NOMO-1 treated with DMSO at 0.1 percent for 48 hours (cell line): ENCODE measurements around the gene GDPGP1.

Experiments
- DNase-seq: peaks from one replicate; lab custom pipeline; 2025; ENCODE audit not compliant: unreplicated experiment; lab: John Stamatoyannopoulos, UW

Gene GDPGP1

GRCh38 chr15:90225047-90225446 lies 9.0 kb upstream of the GDPGP1 start:
- DNase-seq: no peak

- no peak for DNase-seq
These were observed 8.3 kb upstream of the GDPGP1 start for GRCh38 chr15:90225504-90226234.

GRCh38 chr15:90227336-90227735 lies 6.7 kb upstream of the GDPGP1 start:
- DNase-seq: no peak

GRCh38 chr15:90227816-90228772 lies 5.9 kb upstream of the GDPGP1 start:
- no peak for DNase-seq

- no peak for DNase-seq
These were observed 5.0 kb upstream of the GDPGP1 start for GRCh38 chr15:90228960-90229359.

GRCh38 chr15:90230071-90230494 lies 3.9 kb upstream of the GDPGP1 start:
- no peak for DNase-seq

GRCh38 chr15:90230610-90231009 lies 3.4 kb upstream of the GDPGP1 start:
- DNase-seq: no peak

- peak; percentile 18 for DNase-seq
These were observed 2.7 kb upstream of the GDPGP1 start for GRCh38 chr15:90231028-90232017.

GRCh38 chr15:90232196-90232595 lies 1.8 kb upstream of the GDPGP1 start:
- no peak for DNase-seq

GRCh38 chr15:90232941-90233386 lies 1.0 kb upstream of the GDPGP1 start:
- peak; percentile 41 for DNase-seq

GRCh38 chr15:90233387-90234095 lies 468 bp upstream of the GDPGP1 start, which contains the start of gene CIB1:
TSS of gene CIB1 (minus strand) at chr15:90233941. CDS start at chr15:90233885, 56 bp downstream.
- DNase-seq: peak; percentile 96

- no peak for DNase-seq
These were observed 5.4 kb downstream of the GDPGP1 start for GRCh38 chr15:90239371-90239770.

- no peak for DNase-seq
These were observed 6.8 kb downstream of the GDPGP1 start for GRCh38 chr15:90240856-90241255.

- DNase-seq: no peak
These were observed 7.6 kb downstream of the GDPGP1 start for GRCh38 chr15:90241343-90242192.

GRCh38 chr15:90243943-90244639 lies 10.1 kb downstream of the GDPGP1 start:
- no peak for DNase-seq

- DNase-seq: no peak
These were observed 14.8 kb downstream of the GDPGP1 start for GRCh38 chr15:90248789-90249202.

GRCh38 chr15:90249203-90249863 lies 15.3 kb downstream of the GDPGP1 start, which contains the start of gene TTLL13:
TSS of gene TTLL13 (plus strand) at chr15:90249556. CDS start at chr15:90250631, 1,075 bp downstream.
- peak; percentile 29 for DNase-seq

- no peak for DNase-seq
These were observed 23.8 kb downstream of the GDPGP1 start for GRCh38 chr15:90257776-90258175.
